ENCODE data around the gene SPC24. TPM values are rescaled to one million over a fixed set of nuclear protein-coding genes. Genes with fewer than 3 reads are reported as not detected.
"Not testable (repeated sequence)": the region's sequence is repeated elsewhere in the genome, so short reads cannot be mapped to it uniquely, and the experiment has no call there.

The SPC24 gene
- total and polyA plus RNA-seq, 2 of the 4 experiments (the other 2 are of a cell fraction), result 12.2 to 97.5 TPM

- Histone ChIP-seq H3K18ac (ENCODE audit: low read depth, low read length) (no peak overlapping the region), H2AFZ (replicated peaks; ENCODE audit: low read length, poor library complexity) (no peak overlapping the region), H4K20me1 (ENCODE audit: insufficient read depth, low read length) (peaks cover 58% of the 10 kb centered on the region), H3K23ac (ENCODE audit: low read depth, low read length) (no peak overlapping the region), H3K36me3 (ENCODE audit: control insufficient read depth, insufficient read depth, low read length) (peaks cover 30% of the 10 kb centered on the region), H3K4ac (ENCODE audit: low read depth, low read length) (no peak overlapping the region), H2AK9ac (replicated peaks; ENCODE audit: low read depth, low read length, poor library complexity) (no peak overlapping the region), H3K4me3 (ENCODE audit: insufficient read depth, low read depth, low read length) (no peak overlapping the region), H3K27me3 (ENCODE audit: control insufficient read depth, insufficient read depth, low read length) (no peaks in the 10 kb centered on the region), H3K4me2 (ENCODE audit: low read depth, low read length) (no peak overlapping the region), H2BK120ac (ENCODE audit: low read depth, low read length) (no peak overlapping the region), H2BK5ac (ENCODE audit: low read depth, low read length, poor library complexity, severe bottlenecking) (no peak overlapping the region), H4K8ac (ENCODE audit: low read depth in 2 of 2, low read length in 2 of 2) (no peak overlapping the region), H3K9me3 (ENCODE audit: control insufficient read depth, insufficient read depth, low read length) (no peaks in the 10 kb centered on the region), H2BK15ac (ENCODE audit: low read depth, low read length) (no peak overlapping the region), H3K79me1 (ENCODE audit: low read depth in 1 of 2, low read length in 2 of 2) (peaks cover 26 to 77% of the 10 kb centered on the region in 2 experiments), H3K9ac (ENCODE audit: low read depth, low read length) (no peak overlapping the region), H3K27ac (ENCODE audit: insufficient read depth, low read length) (no peak overlapping the region), H2BK20ac (ENCODE audit: low read depth, low read length) (no peak overlapping the region), H3K56ac (ENCODE audit: extremely low read depth, insufficient read depth, low read length) (no peak overlapping the region), H4K5ac (ENCODE audit: low read depth, low read length) (no peak overlapping the region), H3K14ac (replicated peaks; ENCODE audit: low read depth, low read length) (no peak overlapping the region), H2AK5ac (ENCODE audit: low read depth, low read length) (no peak overlapping the region), H3K9me1 (ENCODE audit: insufficient read depth, low read length) (peaks cover 21% of the 10 kb centered on the region), H4K91ac (ENCODE audit: insufficient read depth, low read depth, low read length) (no peak overlapping the region), H3K4me1 (ENCODE audit: control insufficient read depth, insufficient read depth, low read length) (peaks cover 11% of the 10 kb centered on the region)
- intact Hi-C loops (cut with micrococcal nuclease), result no loop called here
- ChIA-PET POLR2A (ENCODE audit: unreplicated experiment) (no interaction called here), CTCF (no interaction called here)
- no TSS peak for BruUV-seq (replicated peaks)
- TF ChIP-seq BHLHE40 (IDR thresholded peaks at IDR 0.05; ENCODE audit: low read depth, low read length) (no peak), ELK1 (IDR thresholded peaks at IDR 0.05; ENCODE audit: borderline replicate concordance, low read depth, low read length) (no peak), CTCF (conservative IDR thresholded peaks at IDR 0.05; ENCODE audit: low read depth, low read length) (no peak)
- no CpG with 5 or more reads among the region's 2 CpGs for WGBS, 2 experiments (ENCODE audit: extremely low coverage in 2 of 2, insufficient read length in 1 of 2)
- ATAC-seq (ENCODE audit: low read depth) (no peak), DNase-seq (no peak)
- dilution Hi-C loops (cut with HindIII; ENCODE audit: low sequenced_read_pairs, unreplicated experiment), result no loop called here
- in situ Hi-C loops (cut with MboI; ENCODE audit: low sequenced_read_pairs), result no loop called here
Observed at GRCh38 chr19:11098327-11098726, 57.3 kb downstream of the SPC24 start.

- H3K27me3 ChIP-seq (ENCODE audit: control insufficient read depth, insufficient read depth, low read length); H3K56ac ChIP-seq (ENCODE audit: extremely low read depth, insufficient read depth, low read length); H3K4ac ChIP-seq (ENCODE audit: low read depth, low read length); POLR2A ChIA-PET (ENCODE audit: unreplicated experiment); H3K9me3 ChIP-seq (ENCODE audit: control insufficient read depth, insufficient read depth, low read length); H3K14ac ChIP-seq (replicated peaks; ENCODE audit: low read depth, low read length); H3K4me2 ChIP-seq (ENCODE audit: low read depth, low read length); H2BK20ac ChIP-seq (ENCODE audit: low read depth, low read length); CTCF ChIA-PET; H2BK120ac ChIP-seq (ENCODE audit: low read depth, low read length); H3K23ac ChIP-seq (ENCODE audit: low read depth, low read length); BruUV-seq (replicated peaks); H4K5ac ChIP-seq (ENCODE audit: low read depth, low read length); H3K4me3 ChIP-seq (ENCODE audit: insufficient read depth, low read depth, low read length); dilution Hi-C loops (cut with HindIII; ENCODE audit: low sequenced_read_pairs, unreplicated experiment); H2AK9ac ChIP-seq (replicated peaks; ENCODE audit: low read depth, low read length, poor library complexity); intact Hi-C loops (cut with micrococcal nuclease); H3K9ac ChIP-seq (ENCODE audit: low read depth, low read length); H3K18ac ChIP-seq (ENCODE audit: low read depth, low read length); H2BK15ac ChIP-seq (ENCODE audit: low read depth, low read length); in situ Hi-C loops (cut with MboI; ENCODE audit: low sequenced_read_pairs); H2AFZ ChIP-seq (replicated peaks; ENCODE audit: low read length, poor library complexity); H2BK5ac ChIP-seq (ENCODE audit: low read depth, low read length, poor library complexity, severe bottlenecking); ATAC-seq (ENCODE audit: low read depth); H3K27ac ChIP-seq (ENCODE audit: insufficient read depth, low read length); DNase-seq: not testable (repeated sequence)
- H4K91ac ChIP-seq (ENCODE audit: insufficient read depth, low read depth, low read length), result 0 out of 2 replicates have a peak overlapping the region, but pooled peaks have one; percentile 15
- WGBS, 2 experiments (ENCODE audit: extremely low coverage in 2 of 2, insufficient read length in 1 of 2), result no CpG with 5 or more reads among the region's 6 CpGs
- H3K79me1 ChIP-seq (ENCODE audit: low read depth in 1 of 2, low read length in 2 of 2), result peaks cover 26 to 81% of the 10 kb centered on the region in 2 experiments
- peaks cover 64% of the 10 kb centered on the region for H4K20me1 ChIP-seq (ENCODE audit: insufficient read depth, low read length)
- H3K36me3 ChIP-seq (ENCODE audit: control insufficient read depth, insufficient read depth, low read length), result peaks cover 21% of the 10 kb centered on the region
- H4K8ac ChIP-seq (ENCODE audit: low read depth in 2 of 2, low read length in 2 of 2), result 0 out of 4 replicates have a peak overlapping the region, but pooled peaks of 1 of the 2 experiments have one; percentile 33
- peaks cover 21% of the 10 kb centered on the region for H3K9me1 ChIP-seq (ENCODE audit: insufficient read depth, low read length)
- peaks cover 11% of the 10 kb centered on the region for H3K4me1 ChIP-seq (ENCODE audit: control insufficient read depth, insufficient read depth, low read length)
- peak overlapping the region; percentile 78 for H2AK5ac ChIP-seq (ENCODE audit: low read depth, low read length)
Observed at GRCh38 chr19:11097367-11097766, 58.2 kb downstream of the SPC24 start.
